Embryonic facial prominence (tissue), 1 donor: ENCODE results near the gene FBXW9.
"Not testable (repeated sequence)": the region's sequence is repeated elsewhere in the genome, so short reads cannot be mapped to it uniquely, and the experiment has no call there.

Experiments used
- DNase-seq: peaks from one replicate; pipeline ENCODE4 v3.0.0-alpha.2; 2016; ENCODE audit errors: extremely low spot score

Gene FBXW9

GRCh38 chr19:12696366-12697335, at the start of gene FBXW9:
Gene FBXW9, minus strand, starts transcription at chr19:12696631. Its CDS starts 50 bp downstream, at chr19:12696581.
- DNase-seq: peak; percentile 87

GRCh38 chr19:12745166-12745897, 48.9 kb upstream of the FBXW9 start:
- no peak for DNase-seq

- no peak for DNase-seq
Observed at GRCh38 chr19:12737835-12738351, 41.5 kb upstream of the FBXW9 start.

GRCh38 chr19:12736995-12737834, 40.8 kb upstream of the FBXW9 start, which contains the start of gene GET3:
Gene GET3, plus strand, starts transcription at chr19:12737497. Its CDS starts 9 bp downstream, at chr19:12737506.
- peak; percentile 99 for DNase-seq

- DNase-seq: no peak
Observed at GRCh38 chr19:12733369-12734214, 37.2 kb upstream of the FBXW9 start.

GRCh38 chr19:12731337-12731736, 34.9 kb upstream of the FBXW9 start:
- DNase-seq: no peak

GRCh38 chr19:12730064-12730463, 33.6 kb upstream of the FBXW9 start:
- no peak for DNase-seq

- no peak for DNase-seq
Observed at GRCh38 chr19:12727745-12728433, 31.5 kb upstream of the FBXW9 start.

GRCh38 chr19:12726988-12727316, 30.5 kb upstream of the FBXW9 start:
- DNase-seq: no peak

GRCh38 chr19:12725612-12726011, 29.2 kb upstream of the FBXW9 start:
- not testable (repeated sequence) for DNase-seq

- DNase-seq: peak; percentile 43
Observed at GRCh38 chr19:12723641-12724426, 27.4 kb upstream of the FBXW9 start, which contains the start of gene TNPO2. Gene TNPO2, minus strand, starts transcription at chr19:12723932. Its CDS starts 2,955 bp downstream, at chr19:12720977.

GRCh38 chr19:12723381-12723640, 26.9 kb upstream of the FBXW9 start:
- no peak for DNase-seq

GRCh38 chr19:12722566-12723380, 26.3 kb upstream of the FBXW9 start:
- DNase-seq: peak; percentile 97

- peak; percentile 66 for DNase-seq
Observed at GRCh38 chr19:12721656-12722565, 25.5 kb upstream of the FBXW9 start.

GRCh38 chr19:12720851-12721655, 24.6 kb upstream of the FBXW9 start:
- no peak for DNase-seq

GRCh38 chr19:12720296-12720695, 23.9 kb upstream of the FBXW9 start:
- no peak for DNase-seq

GRCh38 chr19:12715929-12716328, 19.5 kb upstream of the FBXW9 start:
- no peak for DNase-seq
